ENCODE measurements around the gene TMEM253.

TMEM253 gene

GRCh38 chr14:21100931-21101330, at the start of gene TMEM253:
Gene TMEM253 (plus strand): TSS chr14:21101066. CDS start chr14:21101344, 278 bp downstream.
- DNase-seq: no peak

GRCh38 chr14:21053184-21054122, 47.4 kb upstream of the TMEM253 start:
- DNase-seq: no peak

- DNase-seq: no peak
These were observed 46.6 kb upstream of the TMEM253 start for GRCh38 chr14:21054123-21054767.

- DNase-seq: no peak
These were observed 46.1 kb upstream of the TMEM253 start for GRCh38 chr14:21054768-21055145.

- no peak for DNase-seq
These were observed 45.3 kb upstream of the TMEM253 start for GRCh38 chr14:21055432-21056117.

GRCh38 chr14:21056520-21057163, 44.2 kb upstream of the TMEM253 start:
- DNase-seq: no peak

- no peak for DNase-seq
These were observed 42.8 kb upstream of the TMEM253 start, which contains the start of gene RNASE8 for GRCh38 chr14:21057803-21058675. Gene RNASE8 (plus strand): TSS chr14:21057822. CDS start chr14:21057893, 71 bp downstream.

- DNase-seq: no peak
These were observed 42.0 kb upstream of the TMEM253 start for GRCh38 chr14:21058903-21059302.

- DNase-seq: no peak
These were observed 40.8 kb upstream of the TMEM253 start for GRCh38 chr14:21059842-21060613.

GRCh38 chr14:21060614-21061346, 40.1 kb upstream of the TMEM253 start:
- no peak for DNase-seq

GRCh38 chr14:21061347-21061668, 39.6 kb upstream of the TMEM253 start:
- no peak for DNase-seq

- no peak for DNase-seq
These were observed 37.4 kb upstream of the TMEM253 start for GRCh38 chr14:21063479-21063878.

GRCh38 chr14:21066882-21067502, 33.9 kb upstream of the TMEM253 start:
- DNase-seq: no peak

- peak; percentile 45 for DNase-seq
These were observed 32.1 kb upstream of the TMEM253 start for GRCh38 chr14:21068521-21069387.

- DNase-seq: no peak
These were observed 31.3 kb upstream of the TMEM253 start for GRCh38 chr14:21069388-21070082.

GRCh38 chr14:21070083-21070609, 30.7 kb upstream of the TMEM253 start, which contains the start of gene ARHGEF40:
Gene ARHGEF40 (plus strand): TSS chr14:21070304. CDS start chr14:21070397, 93 bp downstream.
- DNase-seq: no peak

GRCh38 chr14:21070610-21071224, 30.1 kb upstream of the TMEM253 start:
- DNase-seq: no peak
